H9 (cell line): ENCODE data around the gene DCLK2. TPM values are rescaled to one million over a fixed set of nuclear protein-coding genes. Genes with fewer than 3 reads are reported as not detected.

Experiments used
- DNase-seq: peaks from one replicate; pipeline ENCODE4 v3.0.0-alpha.2; 2017
- H2AFZ ChIP-seq: one replicate; pipeline ENCODE4 v1.6.1; 2013; ENCODE audit warnings: mild to moderate bottlenecking, low read length, control low read depth, moderate library complexity
- H2AK5ac ChIP-seq: 2 replicates; pipeline ENCODE4 v1.6.1; 2013; ENCODE audit warnings: low read length, control low read depth, mixed read lengths; ENCODE audit not compliant: insufficient read length
- H2BK120ac ChIP-seq: one replicate; pipeline ENCODE4 v1.6.1; 2013; ENCODE audit warnings: low read depth, mild to moderate bottlenecking, low read length, control low read depth, inconsistent platforms; ENCODE audit not compliant: poor library complexity, severe bottlenecking
- H2BK12ac ChIP-seq: 2 replicates; pipeline ENCODE4 v1.6.1; 2013; ENCODE audit warnings: low read length, control low read depth, mixed read lengths, low read depth; ENCODE audit not compliant: insufficient read length
- H2BK15ac ChIP-seq: 2 replicates; pipeline ENCODE4 v1.6.1; 2013; ENCODE audit warnings: low read depth, low read length, control low read depth
- H2BK20ac ChIP-seq: one replicate; pipeline ENCODE4 v1.6.1; 2013; ENCODE audit warnings: low read depth, mild to moderate bottlenecking, low read length, control low read depth, inconsistent platforms; ENCODE audit not compliant: poor library complexity, severe bottlenecking
- H2BK5ac ChIP-seq: 2 replicates; pipeline ENCODE4 v1.6.1; 2013; ENCODE audit warnings: low read length, control low read depth, mixed read lengths; ENCODE audit not compliant: insufficient read length
- H3K14ac ChIP-seq: 2 replicates; pipeline ENCODE4 v1.6.1; 2013; ENCODE audit warnings: low read length, control low read depth; ENCODE audit not compliant: insufficient read depth
- H3K18ac ChIP-seq: 2 replicates; pipeline ENCODE4 v1.6.1; 2013; ENCODE audit warnings: low read depth, mild to moderate bottlenecking, mixed read lengths, low read length, control low read depth; ENCODE audit not compliant: insufficient read length
- H3K23ac ChIP-seq: 2 replicates; pipeline ENCODE4 v1.6.1; 2013; ENCODE audit warnings: low read length, control low read depth, mixed read lengths, low read depth; ENCODE audit not compliant: insufficient read length
- H3K23me2 ChIP-seq: 2 replicates; pipeline ENCODE4 v1.6.1; 2013; ENCODE audit warnings: low read depth, mild to moderate bottlenecking, mixed read lengths, low read length, control low read depth; ENCODE audit not compliant: insufficient read length, poor library complexity, severe bottlenecking
- H3K27ac ChIP-seq: 2 replicates; pipeline ENCODE4 v1.5.1; 2013; ENCODE audit warnings: low read length, control low read depth, mixed read lengths, low read depth; ENCODE audit not compliant: insufficient read length
- H3K27me3 ChIP-seq: 2 replicates; pipeline ENCODE4 v1.6.1; 2013; ENCODE audit warnings: low read length, control low read depth, inconsistent platforms; ENCODE audit not compliant: insufficient read depth
- H3K4ac ChIP-seq: 2 replicates; pipeline ENCODE4 v1.6.1; 2013; ENCODE audit warnings: low read depth, mild to moderate bottlenecking, control low read depth, inconsistent platforms, low read length, moderate library complexity
- H3K4me1 ChIP-seq: 2 replicates; pipeline ENCODE4 v1.6.1; 2013; ENCODE audit warnings: low read length, control low read depth, inconsistent platforms; ENCODE audit not compliant: insufficient read depth
- H3K4me2 ChIP-seq: 2 replicates; pipeline ENCODE4 v1.6.1; 2013; ENCODE audit warnings: low read length, control low read depth, mixed read lengths; ENCODE audit not compliant: insufficient read length, insufficient read depth
- H3K56ac ChIP-seq: 2 replicates; pipeline ENCODE4 v1.6.1; 2013; ENCODE audit warnings: low read depth, mild to moderate bottlenecking, mixed read lengths, low read length, control low read depth; ENCODE audit not compliant: insufficient read length
- H3K79me1 ChIP-seq: 2 replicates; pipeline ENCODE4 v1.6.1; 2013; ENCODE audit warnings: low read depth, mild to moderate bottlenecking, moderate library complexity, low read length, control low read depth, inconsistent platforms; ENCODE audit not compliant: insufficient read depth, poor library complexity, severe bottlenecking
- H3K79me2 ChIP-seq: 2 replicates; pipeline ENCODE4 v1.6.1; 2013; ENCODE audit warnings: low read length, control low read depth, inconsistent platforms; ENCODE audit not compliant: insufficient read depth
- H3K9ac ChIP-seq: 2 replicates; pipeline ENCODE4 v1.6.1; 2013; ENCODE audit warnings: low read length, control low read depth, mixed read lengths; ENCODE audit not compliant: insufficient read length; ENCODE audit errors: extremely low read depth
- H3K9me3 ChIP-seq: one replicate; pipeline ENCODE4 v1.6.1; 2013; ENCODE audit warnings: low read depth, low read length, inconsistent platforms; ENCODE audit not compliant: control insufficient read depth
- H3T11ph ChIP-seq: one replicate; pipeline ENCODE4 v1.6.1; 2013; ENCODE audit warnings: mild to moderate bottlenecking, low read length, control low read depth, inconsistent platforms
- H4K20me1 ChIP-seq: one replicate; pipeline ENCODE4 v1.6.1; 2013; ENCODE audit not compliant: control insufficient read depth, insufficient read length, insufficient read depth
- H4K5ac ChIP-seq: 2 replicates; pipeline ENCODE4 v1.6.1; 2013; ENCODE audit warnings: low read depth, mild to moderate bottlenecking, mixed read lengths, low read length, control low read depth; ENCODE audit not compliant: insufficient read length
- H4K8ac ChIP-seq: replicated peaks from 2 replicates; pipeline ENCODE4 v1.6.1; 2013; ENCODE audit warnings: low read length, control low read depth, mixed read lengths, low read depth; ENCODE audit not compliant: insufficient read length
- H4K91ac ChIP-seq: 2 replicates; pipeline ENCODE4 v1.6.1; 2013; ENCODE audit warnings: low read depth, mild to moderate bottlenecking, moderate library complexity, mixed read lengths, low read length, control low read depth; ENCODE audit not compliant: insufficient read length
- H3K27ac Mint-ChIP-seq, 3 experiments: 2 replicates in 2 of 3; 3 replicates in 1 of 3; pipeline ENCODE4 v1.8.0; 2020 to 2021; ENCODE audit warnings: mixed read lengths in 3 of 3, mild to moderate bottlenecking in 1 of 3, moderate library complexity in 1 of 3
- H3K27me3 Mint-ChIP-seq: 2 replicates; pipeline ENCODE4 v1.8.0; 2021; ENCODE audit warnings: low read depth, mild to moderate bottlenecking, moderate library complexity, mixed read lengths
- H3K36me3 Mint-ChIP-seq, 3 experiments: 2 replicates in 2 of 3; 3 replicates in 1 of 3; pipeline ENCODE4 v1.8.0; 2020 to 2021; ENCODE audit warnings: low read depth in 3 of 3, mixed read lengths in 3 of 3; ENCODE audit not compliant: insufficient read depth in 1 of 3
- H3K4me1 Mint-ChIP-seq, 2 experiments: 2 replicates each; pipeline ENCODE4 v1.8.0; 2020; ENCODE audit warnings: mixed read lengths in 2 of 2
- H3K4me3 Mint-ChIP-seq, 2 experiments: 2 replicates in 1 of 2; 3 replicates in 1 of 2; pipeline ENCODE4 v1.8.0; 2020 to 2021; ENCODE audit warnings: mild to moderate bottlenecking in 2 of 2, mixed read lengths in 2 of 2, moderate library complexity in 1 of 2
- H3K9me3 Mint-ChIP-seq, 2 experiments: 2 replicates in 1 of 2; 3 replicates in 1 of 2; pipeline ENCODE4 v1.8.0; 2020; ENCODE audit warnings: mild to moderate bottlenecking in 2 of 2, mixed read lengths in 2 of 2, moderate library complexity in 1 of 2
- CTCF ChIP-seq: fragments of 200-600 bp; sonication (generic); conservative IDR thresholded peaks from 3 replicates; pipeline ENCODE4 v1.8.0; 2021; ENCODE audit warnings: antibody characterized with exemption, mild to moderate bottlenecking
- WGBS: extraction: QIAGEN DNeasy Blood & Tissue Kit; methylation state at CpG from one replicate; pipeline ENCODE4 v1.1.7; 2013; ENCODE audit warnings: missing lambda C conversion rate, low lambda C conversion rate, mixed read lengths; ENCODE audit not compliant: insufficient read length; ENCODE audit errors: extremely low coverage; 5-methylcytosine and 5-hydroxymethylcytosine counted together
- total RNA-seq: library from RNA; stranded (reverse); gene quantifications from 2 replicates; pipeline ENCODE4 v1.2.1, GENCODE V29; 2021

DCLK2 gene
- total RNA-seq, 1 experiment from 2014 or later = 0.33 TPM

GRCh38 chr4:150069353-150069752 lies 8.9 kb upstream of the DCLK2 start:
- H2BK12ac ChIP-seq = no peak overlapping the region
- H2BK120ac ChIP-seq = no peak overlapping the region
- no peak overlapping the region for H2AK5ac ChIP-seq
- WGBS = no CpG with 5 or more reads among the region's 1 CpG
- H4K91ac ChIP-seq = no peak overlapping the region
- no peaks in the 10 kb centered on the region for H4K20me1 ChIP-seq
- H3K14ac ChIP-seq = no peak overlapping the region
- Mint-ChIP-seq H3K36me3 (no peaks in the 10 kb centered on the region), H3K4me3 (no peak overlapping the region), H3K27me3 (peaks cover 7% of the 10 kb centered on the region), H3K4me1 (no peaks in the 10 kb centered on the region), H3K27ac (no peak overlapping the region), H3K9me3 (peaks cover 0 to 4% of the 10 kb centered on the region in 2 experiments; a peak in 1 of 5 replicates)
- TF ChIP-seq CTCF = no peak
- no peak overlapping the region for H3K18ac ChIP-seq
- H3K56ac ChIP-seq = no peak overlapping the region
- no peaks in the 10 kb centered on the region for H3K4me1 ChIP-seq
- H2BK20ac ChIP-seq = no peak overlapping the region
- H3K9me3 ChIP-seq = no peaks in the 10 kb centered on the region
- H4K5ac ChIP-seq = no peak overlapping the region
- H3K27ac ChIP-seq = no peak overlapping the region
- no peak overlapping the region for H4K8ac ChIP-seq
- H3K23me2 ChIP-seq = no peaks in the 10 kb centered on the region
- no peak overlapping the region for H3T11ph ChIP-seq
- H2AFZ ChIP-seq = no peak overlapping the region
- no peak for DNase-seq
- no peaks in the 10 kb centered on the region for H3K27me3 ChIP-seq
- H2BK5ac ChIP-seq = no peak overlapping the region
- no peak overlapping the region for H3K4ac ChIP-seq
- no peaks in the 10 kb centered on the region for H3K79me1 ChIP-seq
- no peak overlapping the region for H3K23ac ChIP-seq
- no peak overlapping the region for H2BK15ac ChIP-seq
- H3K9ac ChIP-seq = no peak overlapping the region
- no peaks in the 10 kb centered on the region for H3K79me2 ChIP-seq
- H3K4me2 ChIP-seq = no peak overlapping the region
